HG03378 (cell line): ENCODE measurements around the gene PCCB.
"Not testable (repeated sequence)": the region's sequence is repeated elsewhere in the genome, so short reads cannot be mapped to it uniquely, and the experiment has no call there.

ENCODE experiments used
- ATAC-seq: cut with Tn5 transposase; IDR thresholded peaks from one replicate; pipeline ENCODE4 v1.9.1; 2021; ENCODE audit warnings: mild to moderate bottlenecking, moderate library complexity; ENCODE audit not compliant: unreplicated experiment

Gene PCCB

GRCh38 chr3:136250059-136250902 lies at the start of gene PCCB:
TSS of gene PCCB (plus strand) at chr3:136250340. CDS start at chr3:136250376, 36 bp downstream.
- peak; percentile 94 for ATAC-seq

GRCh38 chr3:136207489-136208115 lies 42.5 kb upstream of the PCCB start:
- no peak for ATAC-seq

GRCh38 chr3:136209921-136210320 lies 40.2 kb upstream of the PCCB start:
- no peak for ATAC-seq

GRCh38 chr3:136211547-136211946 lies 38.6 kb upstream of the PCCB start:
- no peak for ATAC-seq

GRCh38 chr3:136222746-136223145 lies 27.4 kb upstream of the PCCB start:
- not testable (repeated sequence) for ATAC-seq

GRCh38 chr3:136232413-136232812 lies 17.7 kb upstream of the PCCB start:
- no peak for ATAC-seq

GRCh38 chr3:136235545-136235944 lies 14.6 kb upstream of the PCCB start:
- ATAC-seq: no peak

- no peak for ATAC-seq
These were observed 14.0 kb upstream of the PCCB start for GRCh38 chr3:136236109-136236508.

GRCh38 chr3:136237103-136237502 lies 13.0 kb upstream of the PCCB start:
- ATAC-seq: no peak

- ATAC-seq: no peak
These were observed 12.0 kb upstream of the PCCB start for GRCh38 chr3:136237961-136238649.

- no peak for ATAC-seq
These were observed 11.0 kb upstream of the PCCB start for GRCh38 chr3:136239094-136239493.

GRCh38 chr3:136245691-136246090 lies 4.4 kb upstream of the PCCB start:
- ATAC-seq: no peak

- no peak for ATAC-seq
These were observed 2.7 kb upstream of the PCCB start for GRCh38 chr3:136247436-136247835.

- ATAC-seq: no peak
These were observed 2.1 kb upstream of the PCCB start for GRCh38 chr3:136247855-136248590.

- ATAC-seq: no peak
These were observed 1.0 kb upstream of the PCCB start for GRCh38 chr3:136249091-136249490.

- no peak for ATAC-seq
These were observed 547 bp upstream of the PCCB start for GRCh38 chr3:136249593-136249992.

GRCh38 chr3:136250903-136251460 lies 842 bp downstream of the PCCB start:
- peak; percentile 9 for ATAC-seq

- ATAC-seq: peak; percentile 4
These were observed 1.4 kb downstream of the PCCB start for GRCh38 chr3:136251511-136251910.

- ATAC-seq: no peak
These were observed 5.7 kb downstream of the PCCB start for GRCh38 chr3:136255672-136256406.

- ATAC-seq: no peak
These were observed 8.1 kb downstream of the PCCB start for GRCh38 chr3:136258199-136258598.
